Activated CD8-positive, alpha-beta memory T cell treated with anti-CD3 and anti-CD28 coated beads for 36 hours (primary cell): ENCODE measurements around the gene NUDT14. TPM values are rescaled to one million over a fixed set of nuclear protein-coding genes. Genes with fewer than 3 reads are reported as not detected.

Source experiments
- CTCF ChIA-PET: fragments of 350-600 bp; sonication (Branson Sonifier 250); formaldehyde crosslinking; loops from one replicate; lab custom pipeline; 2021; ENCODE audit warnings: antibody characterized with exemption; lab: Charles Lee
- POLR2A ChIA-PET: fragments of 350-600 bp; sonication (Branson Sonifier 250); formaldehyde crosslinking; loops from one replicate; lab custom pipeline; 2021; ENCODE audit warnings: antibody characterized with exemption; lab: Charles Lee
- total RNA-seq, 2 experiments: library from RNA; stranded (reverse); gene quantifications; one replicate each; pipeline ENCODE4 v1.2.3, GENCODE V29; 2021

NUDT14 gene
- 1 to 10 TPM; 8.4 to 8.5 TPM for total RNA-seq

DNA sequence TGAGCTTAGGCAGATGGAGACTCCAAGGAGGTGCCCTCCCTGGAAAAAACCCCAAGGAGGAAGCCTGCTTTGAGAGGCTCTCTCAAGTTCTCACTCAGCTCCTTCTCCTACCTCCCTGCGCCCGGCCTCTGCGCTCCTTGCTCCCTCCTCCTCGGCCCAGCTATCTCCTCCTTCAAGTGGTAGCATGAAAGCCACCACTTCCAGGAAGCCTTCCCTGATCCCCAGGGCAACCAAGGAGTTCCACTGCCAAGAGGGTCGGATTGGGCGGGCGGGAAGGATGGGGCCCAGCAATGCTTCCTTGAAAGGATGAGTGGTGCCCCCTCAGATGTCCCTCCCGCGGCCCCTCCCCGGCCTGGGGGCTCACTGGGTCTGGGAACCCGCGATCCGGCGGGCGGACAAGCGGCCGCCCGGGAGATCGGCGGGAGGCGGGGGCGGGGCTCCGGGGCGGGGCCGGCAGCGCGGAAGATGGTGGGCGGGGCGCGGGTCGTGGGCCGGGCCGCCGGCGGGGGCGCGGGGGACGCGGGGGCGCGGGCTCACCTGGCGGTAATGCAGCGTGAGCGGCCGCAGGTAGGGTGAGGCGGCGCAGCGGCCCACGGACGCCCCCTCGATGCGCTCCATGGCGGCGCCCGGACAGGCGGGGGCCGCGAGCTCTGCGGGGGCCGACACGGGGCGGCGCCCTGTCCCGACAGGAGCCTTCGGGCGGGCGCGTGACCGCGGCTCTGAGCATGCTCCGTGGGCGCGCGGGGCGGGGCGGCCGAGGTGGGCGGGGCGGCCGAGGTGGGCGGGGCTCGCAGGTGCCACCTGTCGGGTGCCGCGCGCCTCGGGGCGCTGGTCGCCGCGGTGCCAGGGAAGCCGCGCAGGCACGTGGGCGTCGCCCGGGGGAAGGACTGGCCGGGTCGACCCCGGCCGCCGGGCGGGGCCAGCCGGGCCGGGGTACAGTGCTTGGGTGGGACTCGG is at the start of gene NUDT14:
TSS of gene NUDT14 (minus strand) at position 721 of the 957 bp plus-strand sequence. CDS start at position 618, 103 bp downstream.
- ChIA-PET CTCF (interaction anchor here (1.1 to 1.8 kb wide), 4 partner anchors 16 to 91 kb away, joined by 3 to 6 read pairs (median 4); no protein-coding TSS in a partner anchor), POLR2A (interaction anchor here (0.7 to 0.8 kb wide), 2 partner anchors 10 to 788 kb away, joined by 3 read pairs; no protein-coding TSS in a partner anchor)

DNA sequence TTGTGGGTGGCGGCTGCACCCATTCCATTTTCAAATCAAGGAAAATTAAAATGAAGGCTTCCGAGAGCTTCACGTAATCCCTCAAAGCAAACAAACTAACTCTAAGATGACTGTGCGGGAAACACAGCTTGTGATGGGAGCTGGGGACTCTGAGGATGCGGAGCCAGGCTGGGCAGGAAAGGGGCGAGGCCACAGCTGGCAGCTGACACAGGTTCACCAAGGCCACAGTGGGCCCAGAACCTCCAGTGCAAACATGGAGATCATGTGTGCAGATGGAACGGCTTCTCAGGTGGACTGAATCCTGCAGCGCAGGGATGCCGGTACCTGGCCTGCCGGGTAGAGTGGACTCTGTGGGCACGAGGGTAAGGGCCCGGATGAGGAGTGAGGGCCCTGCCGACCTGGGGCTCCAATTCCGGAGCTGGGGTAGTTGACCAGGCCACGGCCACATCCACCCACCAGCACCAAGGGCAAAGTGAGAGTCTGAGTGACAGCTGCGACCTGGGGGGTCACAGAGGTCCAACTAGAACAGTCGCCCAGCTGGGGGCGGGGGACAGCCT is 48.1 kb upstream of the NUDT14 start:
- POLR2A ChIA-PET: no interaction called here
- CTCF ChIA-PET: no interaction called here

DNA sequence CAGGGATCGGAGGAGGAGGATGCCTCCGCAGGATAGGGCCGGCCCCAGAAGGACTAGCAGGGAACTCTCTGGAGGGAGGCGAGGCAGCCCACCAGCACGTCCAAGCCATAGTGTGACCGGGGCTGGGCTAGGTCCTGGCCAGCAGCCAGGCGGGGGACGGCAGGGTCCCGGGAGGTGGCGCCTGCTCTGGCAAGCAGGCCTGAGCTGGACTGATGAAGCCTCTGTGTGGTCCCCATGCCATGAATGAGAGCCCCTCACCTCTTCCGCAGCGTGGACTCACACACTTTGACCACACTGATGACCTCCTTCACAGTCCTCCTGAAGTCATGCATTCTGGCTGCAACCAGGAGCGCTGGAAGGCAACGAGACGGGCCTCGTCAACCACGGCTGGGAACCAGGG is 47.5 kb upstream of the NUDT14 start:
- CTCF ChIA-PET: no interaction called here
- POLR2A ChIA-PET: no interaction called here

DNA sequence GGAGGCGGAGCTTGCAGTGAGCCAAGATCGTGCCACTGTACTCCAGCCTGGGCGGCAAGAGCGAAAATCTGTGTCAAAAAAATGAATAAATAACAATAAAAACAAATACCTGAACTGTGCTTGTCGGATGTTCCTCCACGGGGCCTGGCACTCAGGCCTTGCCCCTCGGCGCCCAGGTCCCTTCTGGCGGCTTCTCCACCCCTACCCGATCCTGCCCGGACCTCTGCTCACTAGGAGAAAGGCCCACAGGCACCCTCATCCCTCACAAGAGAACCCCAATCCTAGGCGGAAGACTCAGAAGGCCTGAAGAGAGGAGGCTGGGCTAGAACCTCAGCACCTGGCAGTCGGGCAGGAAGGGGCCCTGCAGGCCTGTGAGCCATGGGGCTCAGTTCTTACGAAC is 46.2 kb upstream of the NUDT14 start:
- ChIA-PET POLR2A (no interaction called here), CTCF (no interaction called here)

DNA sequence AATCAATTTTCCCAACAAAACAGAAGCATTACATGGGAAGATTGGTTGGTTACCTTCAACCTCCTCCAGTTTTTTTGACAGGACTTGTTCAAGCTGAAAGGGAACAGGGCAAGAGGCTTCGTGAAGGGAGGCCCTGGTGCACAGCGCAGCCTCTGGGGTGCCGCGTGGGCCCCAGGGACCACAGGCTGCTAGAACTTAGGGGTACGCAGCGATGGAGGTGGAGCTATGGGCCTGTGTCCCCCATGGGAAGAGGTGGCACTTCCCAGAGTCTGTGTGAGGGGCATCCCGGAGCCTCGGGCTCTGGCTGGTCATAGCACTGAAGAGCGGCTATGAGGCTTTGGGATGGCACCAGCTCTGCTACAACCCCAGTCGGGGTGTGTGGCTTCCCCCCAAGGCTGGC is 45.1 kb upstream of the NUDT14 start:
- ChIA-PET CTCF (no interaction called here), POLR2A (no interaction called here)

DNA sequence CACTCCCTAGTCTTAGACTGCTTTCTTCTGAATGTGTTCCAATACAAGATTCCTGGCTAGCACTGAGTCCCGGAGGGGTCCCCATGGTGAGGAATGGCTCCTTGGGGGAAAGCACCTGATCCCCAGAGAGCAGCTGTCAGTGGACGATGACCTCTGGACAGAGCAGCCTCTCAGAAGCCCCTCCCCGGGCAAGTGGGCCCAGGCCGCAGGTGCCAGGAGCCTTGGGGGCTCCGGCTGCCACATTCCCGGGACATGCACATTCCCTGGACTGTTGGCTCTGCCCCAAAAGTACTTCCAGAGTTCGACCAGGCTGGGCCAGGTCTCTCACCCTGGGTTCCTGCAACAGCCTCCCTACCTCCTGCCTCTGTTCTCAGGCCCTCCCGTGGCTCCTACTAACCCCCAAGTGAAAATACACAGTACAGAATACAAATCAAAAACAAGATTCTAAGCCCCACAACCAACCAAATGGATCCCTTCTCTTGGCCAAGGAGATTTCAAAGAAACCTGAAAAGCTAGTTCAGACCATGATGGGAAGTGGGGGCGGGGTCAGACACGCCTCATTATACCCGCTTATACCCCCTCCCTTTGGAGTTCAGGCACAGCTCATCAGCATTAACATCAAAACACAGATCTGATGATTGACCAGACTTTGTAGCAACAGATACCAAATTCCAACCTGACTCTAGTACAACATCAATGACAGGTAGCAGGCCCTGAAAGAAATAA is 43.9 kb upstream of the NUDT14 start:
- POLR2A ChIA-PET: no interaction called here
- CTCF ChIA-PET: interaction anchor here (0.8 kb wide), 1 partner anchor 127 kb away, joined by 5 read pairs; no protein-coding TSS in a partner anchor

DNA sequence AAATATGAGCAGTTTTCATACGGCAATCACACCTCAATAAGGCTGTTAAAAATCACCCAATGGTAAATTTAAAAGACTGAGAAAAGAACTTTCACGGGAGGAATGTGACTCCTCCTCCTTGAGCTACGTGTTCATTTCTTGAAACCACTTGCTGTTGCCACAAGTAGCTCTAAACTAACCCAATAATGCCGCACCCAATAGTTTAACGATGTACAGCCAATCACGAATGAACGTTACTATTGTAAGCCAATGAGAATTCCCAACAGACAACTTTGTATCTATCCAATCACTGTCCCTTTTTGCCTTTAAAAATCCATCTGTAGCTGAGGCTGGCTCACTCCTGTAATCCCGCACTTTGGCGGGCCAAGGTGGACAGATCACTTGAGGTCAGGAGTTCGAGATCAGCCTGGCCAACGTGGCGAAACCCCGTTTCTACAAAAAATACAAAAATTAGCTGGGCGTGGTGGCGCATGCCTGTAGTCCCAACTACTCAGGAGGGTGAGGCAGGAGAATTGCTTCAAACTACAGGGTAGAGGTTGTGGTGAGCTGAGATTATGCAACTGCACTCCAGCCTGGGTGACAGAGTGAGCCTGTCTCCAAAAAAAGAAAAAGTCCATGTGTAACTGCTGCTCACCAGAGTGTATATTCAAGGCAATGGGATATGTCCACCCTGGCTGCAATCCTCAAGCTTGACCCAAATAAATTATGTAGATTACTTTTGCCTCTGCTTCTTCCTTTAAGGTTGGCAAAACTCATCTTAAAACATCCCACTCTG is 42.8 kb upstream of the NUDT14 start:
- POLR2A ChIA-PET: no interaction called here
- CTCF ChIA-PET: interaction anchor here (0.8 kb wide), 2 partner anchors 10 to 128 kb away, joined by 4 to 5 read pairs; no protein-coding TSS in a partner anchor

DNA sequence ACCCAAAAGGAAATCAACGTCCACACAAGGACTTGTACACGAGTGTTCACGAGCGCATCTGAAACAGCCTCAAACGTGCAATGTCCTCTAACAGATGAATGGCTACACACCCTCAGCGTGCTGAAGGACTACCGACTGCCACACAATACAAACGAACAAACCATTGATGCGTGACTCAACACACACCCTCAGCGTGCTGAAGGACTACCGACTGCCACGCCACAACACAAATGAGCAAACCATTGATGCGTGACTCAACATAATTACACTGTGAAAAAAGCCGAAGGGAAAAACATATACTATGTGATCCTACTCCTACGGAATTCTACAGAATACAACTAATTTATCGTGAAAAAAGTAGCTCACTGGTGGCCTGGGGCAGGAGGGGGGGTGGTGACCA is 42.1 kb upstream of the NUDT14 start:
- CTCF ChIA-PET: no interaction called here
- POLR2A ChIA-PET: no interaction called here

DNA sequence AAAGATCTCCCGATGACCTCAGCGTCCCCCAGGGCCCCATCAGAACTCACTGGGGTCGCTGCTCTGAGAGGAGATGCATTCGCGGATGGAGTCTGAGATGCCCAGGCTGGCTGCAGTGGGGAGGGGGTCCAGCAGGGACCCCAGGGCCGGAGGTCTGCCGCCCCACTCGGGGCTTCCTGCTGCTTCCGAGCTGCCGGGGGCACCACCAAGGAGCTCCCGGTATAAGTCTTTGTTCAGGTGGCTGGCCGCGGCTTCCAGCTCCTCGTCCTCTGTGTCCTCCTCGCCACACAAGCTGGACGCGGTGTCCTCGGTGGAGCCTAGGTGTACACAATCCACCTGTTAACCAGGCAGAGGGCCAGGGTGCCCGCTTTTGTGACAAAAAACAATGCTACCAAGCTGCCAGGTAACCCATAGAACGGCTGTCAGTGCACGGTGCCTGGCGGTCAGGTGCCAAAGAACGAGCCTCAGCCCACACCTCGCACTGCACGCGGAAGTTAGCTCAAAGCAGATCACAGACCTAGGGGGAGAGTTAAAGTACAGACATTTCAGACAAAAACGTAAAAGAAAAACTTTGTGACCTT is 40.6 kb upstream of the NUDT14 start:
- POLR2A ChIA-PET: no interaction called here
- CTCF ChIA-PET: interaction anchor here (0.5 kb wide), 1 partner anchor 138 kb away, joined by 5 read pairs; no protein-coding TSS in a partner anchor

DNA sequence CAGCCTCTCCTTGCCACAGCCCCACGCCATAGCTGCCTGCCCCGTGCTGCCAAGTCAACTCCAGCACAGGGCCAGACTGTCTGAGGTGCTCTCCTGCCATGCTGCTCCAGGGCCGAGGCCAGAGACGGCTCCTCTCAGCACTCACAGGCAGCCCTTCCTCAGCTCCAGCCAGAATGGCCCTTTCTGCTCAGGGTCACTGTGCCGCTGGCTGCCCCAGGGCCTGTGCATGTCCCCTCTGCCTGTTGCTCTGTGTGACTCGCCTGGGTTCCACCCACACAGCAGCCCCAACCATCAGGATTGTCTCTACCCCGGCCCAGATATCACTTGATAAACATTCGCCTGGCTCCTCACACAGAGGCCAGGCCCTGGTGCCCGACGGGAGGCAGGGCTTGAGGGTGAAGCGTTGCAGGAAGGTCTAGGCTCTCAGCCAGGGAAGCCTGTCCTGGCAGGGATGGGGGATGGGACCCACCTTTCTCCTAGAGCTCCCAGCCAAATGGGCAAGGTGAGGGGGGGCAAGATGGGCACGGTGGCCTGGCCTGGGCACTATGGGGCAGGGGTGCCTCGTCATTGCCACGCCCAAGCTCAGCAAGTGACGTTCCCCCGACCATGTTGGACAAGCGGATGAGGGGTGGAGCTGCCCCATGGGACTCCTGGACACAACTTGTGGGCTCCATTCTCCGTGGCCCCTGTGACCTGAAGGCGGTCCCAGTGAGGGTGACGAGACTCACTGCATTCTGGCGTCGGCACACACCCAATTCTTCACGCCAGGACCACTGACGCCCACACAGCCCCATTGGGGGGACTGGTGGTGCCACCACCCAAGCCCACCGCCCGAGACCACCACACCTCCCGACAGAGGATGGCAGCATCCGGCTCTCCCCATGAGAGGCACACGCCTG is 39.8 kb upstream of the NUDT14 start:
- POLR2A ChIA-PET: no interaction called here
- CTCF ChIA-PET: no interaction called here

DNA sequence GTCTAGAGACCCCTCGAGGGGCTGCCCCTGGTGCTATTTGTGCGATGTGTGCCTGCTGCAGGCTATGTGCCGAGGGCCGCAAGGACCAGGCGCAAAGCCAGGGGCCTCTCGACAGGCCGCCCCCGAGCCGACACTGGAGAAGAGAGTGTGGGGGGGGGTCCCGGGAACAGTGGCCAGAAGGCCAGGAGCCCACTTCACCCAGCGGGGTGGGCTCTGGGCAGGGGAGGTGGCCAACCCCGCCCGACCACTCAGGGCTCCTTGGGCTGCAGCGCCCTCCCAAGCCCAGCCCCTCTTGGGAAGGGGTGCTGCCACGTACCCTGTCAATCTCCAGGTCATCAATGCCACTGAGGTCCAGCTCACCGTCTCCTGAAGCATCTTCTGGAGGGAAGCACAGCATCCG is 38.6 kb upstream of the NUDT14 start:
- ChIA-PET CTCF (no interaction called here), POLR2A (no interaction called here)

DNA sequence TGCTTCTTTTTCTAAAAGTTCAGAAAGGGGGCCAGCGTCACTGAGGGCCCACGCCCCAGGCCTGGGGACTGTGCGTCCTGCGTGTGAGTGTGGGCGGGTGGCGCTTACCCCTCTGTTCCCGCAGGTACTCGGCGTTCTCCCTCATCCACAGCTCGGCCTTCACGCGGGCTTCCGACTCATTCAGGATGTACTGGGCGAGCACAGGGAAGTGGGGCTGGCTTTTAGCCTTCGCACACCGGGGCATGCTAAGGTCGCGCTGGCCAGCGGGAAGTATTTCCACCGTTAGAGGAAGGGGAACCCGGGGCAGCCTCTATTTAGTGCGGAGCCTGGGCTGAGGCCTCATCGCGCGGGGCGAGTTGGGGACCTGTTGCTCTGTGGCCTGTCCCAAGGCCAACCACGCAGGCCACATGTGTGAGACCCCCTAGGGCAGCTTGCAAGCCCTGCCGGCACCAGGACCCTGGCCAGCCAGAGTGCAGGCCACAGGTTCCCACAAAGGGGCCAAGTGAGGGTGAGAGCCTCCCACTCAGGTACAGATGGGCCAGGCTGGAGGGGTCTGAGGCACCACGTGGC is 38.0 kb upstream of the NUDT14 start:
- ChIA-PET POLR2A (no interaction called here), CTCF (no interaction called here)

DNA sequence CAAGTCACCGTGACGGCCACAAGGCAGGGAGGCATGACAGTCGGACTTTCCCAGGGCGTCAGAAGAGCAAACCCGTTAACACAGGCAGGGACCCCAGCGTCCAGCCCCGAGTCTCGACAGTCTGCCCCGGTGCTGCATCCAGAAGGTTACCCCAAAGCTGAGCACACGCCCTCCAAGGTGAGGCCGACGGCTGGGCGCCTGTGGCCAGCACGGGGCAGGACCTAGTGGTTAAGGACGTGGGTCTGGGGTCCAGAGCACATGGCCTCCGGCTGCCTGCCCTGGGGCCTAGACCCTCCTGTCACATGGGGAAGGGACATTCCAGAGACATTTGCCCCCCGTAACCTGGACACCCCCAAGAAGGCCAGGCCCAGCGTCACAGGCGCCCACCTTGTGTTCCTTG is 37.5 kb upstream of the NUDT14 start:
- POLR2A ChIA-PET: no interaction called here
- CTCF ChIA-PET: no interaction called here

DNA sequence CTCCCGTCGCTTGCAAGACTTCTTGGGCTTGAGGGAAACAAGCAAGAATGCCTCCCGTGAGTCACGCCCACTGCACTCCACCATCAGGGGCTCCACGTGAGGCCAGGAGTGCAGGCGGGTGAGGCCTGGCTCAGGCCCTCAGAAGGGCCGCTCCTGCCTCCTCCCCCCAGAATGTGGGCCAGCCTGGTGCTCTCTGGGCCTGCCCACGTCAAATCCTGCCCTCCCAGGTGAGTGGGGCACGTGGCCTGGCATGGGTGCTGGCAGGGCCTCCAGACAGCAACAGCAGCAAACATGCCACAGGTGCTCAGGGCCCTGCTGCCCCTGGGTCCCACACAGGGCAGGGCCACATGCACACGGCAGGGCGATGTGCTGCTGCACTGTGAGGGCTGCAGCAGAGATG is 36.7 kb upstream of the NUDT14 start:
- ChIA-PET POLR2A (no interaction called here), CTCF (no interaction called here)

DNA sequence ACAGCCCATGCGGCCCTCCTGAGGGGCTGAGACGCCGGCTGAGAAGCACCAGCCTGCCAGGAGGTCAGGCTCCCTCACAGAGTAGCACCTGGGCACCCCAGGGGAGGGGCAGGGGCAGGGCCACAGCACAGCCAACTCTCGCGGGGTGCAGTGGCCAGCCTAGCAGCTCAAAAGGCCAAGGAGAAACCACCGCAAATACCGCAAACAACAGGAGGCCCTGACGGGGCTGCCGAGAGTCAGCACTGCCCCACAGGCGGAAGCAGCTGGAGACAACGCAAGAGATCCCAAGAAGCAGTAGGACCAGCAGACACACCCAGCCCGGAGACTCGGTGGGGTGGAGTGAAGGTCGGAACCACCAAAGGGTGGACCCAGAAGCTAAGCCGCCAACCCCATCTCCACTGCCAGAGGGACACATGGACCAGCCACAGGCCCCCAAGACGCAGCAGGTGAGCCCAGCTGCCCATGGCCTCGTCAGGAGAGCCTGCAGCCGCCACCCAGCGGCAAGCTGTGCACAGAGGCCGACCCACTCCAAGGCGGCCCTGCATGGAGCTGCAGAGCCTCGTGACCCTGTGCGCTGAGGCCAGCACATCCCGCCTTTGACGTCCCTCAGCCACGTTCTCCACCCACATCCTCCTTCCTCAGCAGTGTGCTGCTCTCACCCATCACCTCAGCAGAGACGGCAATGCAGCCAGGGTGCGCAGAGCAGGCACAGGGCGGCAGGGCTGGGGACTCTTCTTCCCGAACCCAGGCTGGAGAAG is 35.6 kb upstream of the NUDT14 start:
- POLR2A ChIA-PET: interaction anchor here (0.5 kb wide), 1 partner anchor 27 kb away, joined by 3 read pairs; no protein-coding TSS in a partner anchor
- CTCF ChIA-PET: interaction anchor here (1.2 kb wide), 1 partner anchor 14 kb away, joined by 3 read pairs; no protein-coding TSS in a partner anchor

DNA sequence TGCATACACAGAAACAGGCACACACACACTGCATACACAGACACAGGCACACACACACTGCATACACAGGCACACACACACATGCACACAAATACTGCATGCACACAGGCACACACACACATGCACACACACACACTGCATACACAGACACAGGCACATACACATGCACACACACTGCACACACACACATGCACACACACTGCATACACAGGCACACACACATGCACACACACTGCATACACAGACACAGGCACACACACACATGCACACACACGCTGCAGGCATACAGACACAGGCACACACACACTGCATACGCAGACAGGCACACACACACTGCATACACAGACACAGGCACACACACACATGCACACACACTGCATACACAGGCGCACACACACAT is 34.5 kb upstream of the NUDT14 start:
- ChIA-PET POLR2A (no interaction called here), CTCF (interaction anchor here (1.2 kb wide), 1 partner anchor 13 kb away, joined by 3 read pairs; no protein-coding TSS in a partner anchor)
